GM23338 (cell line): ENCODE measurements around the gene CXXC5. TPM values are rescaled to one million over a fixed set of nuclear protein-coding genes. Genes with fewer than 3 reads are reported as not detected.

Experiments used
- ATAC-seq: fragments of 200-7000 bp; cut with Tn5 transposase; 3 replicates; pipeline ENCODE4 v1.9.1; 2020
- DNase-seq: peaks from one replicate; pipeline ENCODE4 v3.0.0-alpha.2; 2015; ENCODE audit warnings: low spot score
- H2AFZ ChIP-seq: fragments of 200-600 bp; sonication (generic); 2 replicates; pipeline ENCODE4 v1.8.0; 2016; ENCODE audit warnings: antibody characterized with exemption, mild to moderate bottlenecking, moderate library complexity
- H3F3A ChIP-seq: fragments of 200-600 bp; sonication (generic); replicated peaks from 2 replicates; pipeline ENCODE4 v1.8.0; 2017; ENCODE audit warnings: antibody characterized with exemption, mixed run types, low read depth
- H3K27ac ChIP-seq: fragments of 200-600 bp; sonication (generic); 2 replicates; pipeline ENCODE4 v1.6.1; 2016; ENCODE audit warnings: low read depth
- H3K27me3 ChIP-seq: fragments of 200-600 bp; sonication (generic); 2 replicates; pipeline ENCODE4 v1.8.0; 2016; ENCODE audit warnings: mild to moderate bottlenecking, mixed run types, moderate library complexity; ENCODE audit not compliant: insufficient read depth
- H3K36me3 ChIP-seq: fragments of 200-600 bp; sonication (generic); 2 replicates; pipeline ENCODE4 v1.8.0; 2016; ENCODE audit warnings: mild to moderate bottlenecking; ENCODE audit not compliant: insufficient read depth
- H3K4me1 ChIP-seq: fragments of 200-600 bp; sonication (generic); 2 replicates; pipeline ENCODE4 v1.8.0; 2016; ENCODE audit warnings: mild to moderate bottlenecking, moderate library complexity; ENCODE audit not compliant: insufficient read depth
- H3K4me2 ChIP-seq: fragments of 200-600 bp; sonication (generic); 2 replicates; pipeline ENCODE4 v1.7.1; 2017; ENCODE audit warnings: mixed run types
- H3K4me3 ChIP-seq: fragments of 200-600 bp; sonication (generic); 2 replicates; pipeline ENCODE4 v1.6.1; 2016; ENCODE audit warnings: mixed run types
- H3K79me2 ChIP-seq: fragments of 200-600 bp; sonication (generic); replicated peaks from 2 replicates; pipeline ENCODE4 v1.8.0; 2017; ENCODE audit warnings: mild to moderate bottlenecking; ENCODE audit not compliant: insufficient read depth
- H3K9me2 ChIP-seq: fragments of 200-600 bp; sonication (generic); 2 replicates; pipeline ENCODE4 v1.8.0; 2017; ENCODE audit not compliant: insufficient read depth
- H4K20me1 ChIP-seq: fragments of 200-600 bp; sonication (generic); replicated peaks from 2 replicates; pipeline ENCODE4 v1.8.0; 2017; ENCODE audit warnings: mild to moderate bottlenecking; ENCODE audit not compliant: insufficient read depth
- H3K27ac Mint-ChIP-seq: 2 replicates; pipeline ENCODE4 v1.8.0; 2020; ENCODE audit warnings: inconsistent platforms, mild to moderate bottlenecking, moderate library complexity, mixed read lengths
- H3K27me3 Mint-ChIP-seq: 3 replicates; pipeline ENCODE4 v1.8.0; 2022; ENCODE audit warnings: low read depth, mild to moderate bottlenecking, moderate library complexity, mixed read lengths, inconsistent platforms; ENCODE audit not compliant: insufficient read depth, poor library complexity
- H3K36me3 Mint-ChIP-seq: 3 replicates; pipeline ENCODE4 v1.8.0; 2021; ENCODE audit warnings: low read depth, mild to moderate bottlenecking, inconsistent platforms, moderate library complexity, mixed read lengths
- H3K4me1 Mint-ChIP-seq: 3 replicates; pipeline ENCODE4 v1.8.0; 2020; ENCODE audit warnings: mild to moderate bottlenecking, inconsistent platforms, mixed read lengths
- H3K4me3 Mint-ChIP-seq: 3 replicates; pipeline ENCODE4 v1.8.0; 2021; ENCODE audit warnings: moderate library complexity, mild to moderate bottlenecking, inconsistent platforms, mixed read lengths
- H3K9me3 Mint-ChIP-seq: 3 replicates; pipeline ENCODE4 v1.8.0; 2020; ENCODE audit warnings: moderate library complexity, mild to moderate bottlenecking, inconsistent platforms, mixed read lengths
- CREB1 ChIP-seq: fragments of 250-450 bp; sonication (Bioruptor Pico); IDR thresholded peaks from 2 replicates; pipeline ENCODE4 v1.5.0; 2020; ENCODE audit warnings: low read depth, mild to moderate bottlenecking, moderate library complexity
- EZH2 ChIP-seq: fragments of 200-600 bp; sonication (generic); IDR thresholded peaks from one replicate; pipeline ENCODE4 v1.8.0; 2017; ENCODE audit warnings: antibody characterized with exemption, mild to moderate bottlenecking, low read depth; ENCODE audit not compliant: unreplicated experiment
- EZH2phosphoT487 ChIP-seq: fragments of 200-600 bp; sonication (generic); IDR thresholded peaks from one replicate; pipeline ENCODE4 v1.8.1; 2018; ENCODE audit warnings: antibody characterized with exemption; ENCODE audit not compliant: unreplicated experiment
- JUNB ChIP-seq: IDR thresholded peaks from one replicate; pipeline ENCODE4 v1.6.1; 2016; ENCODE audit warnings: antibody characterized with exemption; ENCODE audit not compliant: unreplicated experiment
- NANOG ChIP-seq: IDR thresholded peaks from 2 replicates; pipeline ENCODE4 v1.6.1; 2016; ENCODE audit warnings: antibody characterized with exemption, borderline replicate concordance
- POLR2AphosphoS5 ChIP-seq: IDR thresholded peaks from 2 replicates; pipeline ENCODE4 v1.6.1; 2016; ENCODE audit warnings: antibody characterized with exemption, low read depth
- REST ChIP-seq: IDR thresholded peaks from one replicate; pipeline ENCODE4 v1.6.1; 2018; ENCODE audit warnings: antibody characterized with exemption; ENCODE audit not compliant: unreplicated experiment
- STAT1 ChIP-seq: IDR thresholded peaks from one replicate; pipeline ENCODE4 v1.6.1; 2016; ENCODE audit warnings: antibody characterized with exemption; ENCODE audit not compliant: unreplicated experiment
- ZNF114 ChIP-seq: fragments of 250-450 bp; sonication (Bioruptor Pico); IDR thresholded peaks from 2 replicates; pipeline ENCODE4 v1.5.0; 2020; ENCODE audit warnings: mild to moderate bottlenecking, moderate library complexity
- ZNF331 ChIP-seq: fragments of 250-450 bp; sonication (Bioruptor Pico); IDR thresholded peaks from 2 replicates; pipeline ENCODE4 v1.5.0; 2020; ENCODE audit warnings: low read depth, mild to moderate bottlenecking, moderate library complexity
- ZNF462 ChIP-seq: fragments of 250-450 bp; sonication (Bioruptor Pico); IDR thresholded peaks from 2 replicates; pipeline ENCODE4 v1.5.0; 2020; ENCODE audit warnings: mild to moderate bottlenecking, moderate library complexity
- polyA plus RNA-seq: library from polyadenylated mRNA; unstranded; fragments of >200 nt; fragmentation: Nextera tagmentation; extraction: Ambion mirVana; gene quantifications from 2 replicates; pipeline ENCODE4 v1.2.1, GENCODE V29; 2016
- total RNA-seq: library from RNA; depleted of rRNA; stranded (reverse); fragments of >200 nt; shearing (Covaris generic); gene quantifications from 2 replicates; pipeline ENCODE4 v1.2.3, GENCODE V29; 2014

CXXC5 gene
- total and polyA plus RNA-seq, 2 experiments from 2014 or later = 63.3 to 111 TPM

- H3K4me3 Mint-ChIP-seq = peak overlapping the region; percentile 99
- H3K36me3 ChIP-seq = no peaks in the 10 kb centered on the region
- peaks cover 58% of the 10 kb centered on the region for H3K4me1 Mint-ChIP-seq
- peaks cover 4% of the 10 kb centered on the region; the same call in 2 of the 3 replicates for H3K36me3 Mint-ChIP-seq
- H3F3A ChIP-seq = peaks cover 31% of the 10 kb centered on the region
- peak overlapping the region; percentile 96 for H3K4me3 ChIP-seq
- H3K4me1 ChIP-seq = peaks cover 58% of the 10 kb centered on the region
- no peaks in the 10 kb centered on the region for H3K9me2 ChIP-seq
- no peak overlapping the region for H2AFZ ChIP-seq
- no peak overlapping the region; the same call in 1 of the 2 replicates for H3K27ac Mint-ChIP-seq
- TF ChIP-seq JUNB = no peak
- peak; percentile 90 for DNase-seq
- peaks cover 84% of the 10 kb centered on the region for H3K79me2 ChIP-seq
- peak; percentile 6 for ATAC-seq
- peak overlapping the region; percentile 93 for H3K27ac ChIP-seq
- H3K27me3 ChIP-seq = peaks cover 12% of the 10 kb centered on the region
- H3K27me3 Mint-ChIP-seq = peaks cover 30% of the 10 kb centered on the region
- peak overlapping the region; percentile 98 for H3K4me2 ChIP-seq
- H3K9me3 Mint-ChIP-seq = peaks cover 5% of the 10 kb centered on the region; the same call in 1 of the 3 replicates
- peaks cover 51% of the 10 kb centered on the region for H4K20me1 ChIP-seq
Measured at GRCh38 chr5:139651853-139652787, 4.0 kb downstream of the CXXC5 start.

- no peak for ATAC-seq
- H3F3A ChIP-seq = peaks cover 25% of the 10 kb centered on the region
- peak overlapping the region; percentile 98 for H3K4me2 ChIP-seq
- peaks cover 60% of the 10 kb centered on the region for H3K4me1 Mint-ChIP-seq
- H3K27ac Mint-ChIP-seq = no peak overlapping the region; the same call in 1 of the 2 replicates
- no peak for DNase-seq
- no peaks in the 10 kb centered on the region for H3K9me2 ChIP-seq
- H2AFZ ChIP-seq = no peak overlapping the region
- peaks cover 26% of the 10 kb centered on the region for H3K27me3 Mint-ChIP-seq
- peaks cover 56% of the 10 kb centered on the region for H4K20me1 ChIP-seq
- H3K27me3 ChIP-seq = 0 out of 2 replicates have a peak, but pooled peaks cover 6% of the 10 kb centered on the region
- peak overlapping the region; percentile 34; the same call in 1 of the 2 replicates for H3K4me3 ChIP-seq
- H3K9me3 Mint-ChIP-seq = peaks cover 5% of the 10 kb centered on the region; the same call in 1 of the 3 replicates
- peaks cover 91% of the 10 kb centered on the region for H3K79me2 ChIP-seq
- peaks cover 59% of the 10 kb centered on the region for H3K4me1 ChIP-seq
- no peaks in the 10 kb centered on the region for H3K36me3 ChIP-seq
- H3K36me3 Mint-ChIP-seq = peaks cover 4% of the 10 kb centered on the region; the same call in 2 of the 3 replicates
- no peak overlapping the region for H3K27ac ChIP-seq
- H3K4me3 Mint-ChIP-seq = peak overlapping the region; percentile 99
- TF ChIP-seq REST = no peak
- TF ChIP-seq POLR2AphosphoS5 = no peak
- TF ChIP-seq EZH2phosphoT487 = no peak
- no peak for TF ChIP-seq STAT1
- no peak for TF ChIP-seq ZNF331
- no peak for TF ChIP-seq CREB1
- no peak for TF ChIP-seq ZNF462
- TF ChIP-seq EZH2 = no peak
- no peak for TF ChIP-seq ZNF114 (CRISPR knock-in tag)
- TF ChIP-seq NANOG = no peak
- TF ChIP-seq JUNB = no peak
Measured at GRCh38 chr5:139652788-139653241, 4.7 kb downstream of the CXXC5 start.
